Measurements from ENCODE around the gene TSPAN11. TPM values are rescaled to one million over a fixed set of nuclear protein-coding genes. Genes with fewer than 3 reads are reported as not detected.

Gene TSPAN11
- total RNA-seq, 1 donor from 2014 or later, result 17.5 TPM

DNA sequence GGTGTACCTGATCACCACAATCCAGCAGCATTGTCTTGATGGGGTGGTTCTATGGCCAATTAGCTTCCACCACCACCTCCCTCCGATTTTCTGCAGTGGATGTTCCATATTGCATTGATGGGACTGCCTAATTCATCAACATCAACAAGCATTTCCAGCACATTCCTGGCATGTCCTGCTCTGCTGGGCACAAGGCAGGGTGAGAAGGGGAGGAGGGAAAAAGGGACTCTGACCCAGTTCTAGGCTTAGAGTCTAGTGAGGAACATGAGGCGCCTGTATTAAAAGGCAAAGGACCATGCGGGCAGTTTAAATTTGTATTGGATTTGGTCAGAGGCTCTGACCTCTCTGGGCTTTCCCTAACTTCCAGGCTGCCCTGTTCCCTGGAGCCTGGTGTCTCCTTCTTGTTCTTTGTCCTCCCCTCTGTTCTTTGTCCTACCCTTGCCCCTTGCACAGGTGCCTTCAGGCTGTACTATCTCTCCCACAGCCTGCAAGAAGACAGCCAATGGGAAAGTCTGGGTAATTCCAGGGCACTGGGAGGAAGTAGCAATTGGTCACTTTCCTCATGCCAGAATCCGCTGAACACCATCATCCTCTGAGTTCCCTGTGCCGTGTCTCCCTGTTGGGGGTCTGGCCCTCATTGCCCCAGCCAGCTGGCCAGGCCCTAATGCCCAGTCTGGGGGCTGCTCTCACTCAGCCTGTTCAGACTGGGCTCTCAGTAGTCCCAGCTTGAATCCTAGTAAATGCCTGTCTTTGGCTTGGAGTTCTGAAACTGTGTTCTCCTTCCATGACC, 43.3 kb downstream of the TSPAN11 start:
- Mint-ChIP-seq H3K9me3 (ENCODE audit: low read depth) (no peaks in the 10 kb centered on the region), H3K27ac (peak overlapping the region; percentile 26)
- TF ChIP-seq CTCF (IDR thresholded peaks at IDR 0.05; ENCODE audit: unreplicated experiment), result no peak

GRCh38 chr12:30970559-30971197, 44.1 kb downstream of the TSPAN11 start:
- no peaks in the 10 kb centered on the region for H3K36me3 Mint-ChIP-seq (ENCODE audit: insufficient read depth)
- TF ChIP-seq CTCF (IDR thresholded peaks at IDR 0.05; ENCODE audit: unreplicated experiment), result no peak
- peaks cover 7% of the 10 kb centered on the region for H3K4me1 Mint-ChIP-seq (ENCODE audit: low read depth)
- H3K9me3 Mint-ChIP-seq (ENCODE audit: low read depth), result no peaks in the 10 kb centered on the region
- no peak overlapping the region for H3K4me3 Mint-ChIP-seq (ENCODE audit: low read depth)
- no peak for DNase-seq (ENCODE audit: low spot score, unreplicated experiment)
- peaks cover 14% of the 10 kb centered on the region for H3K27me3 Mint-ChIP-seq
- H3K27ac Mint-ChIP-seq, result peak overlapping the region; percentile 26

More for the DNA sequence above, 43.3 kb downstream of the TSPAN11 start:
- Mint-ChIP-seq H3K36me3 (ENCODE audit: insufficient read depth) (no peaks in the 10 kb centered on the region), H3K4me1 (ENCODE audit: low read depth) (peaks cover 7% of the 10 kb centered on the region), H3K27me3 (peaks cover 14% of the 10 kb centered on the region), H3K4me3 (ENCODE audit: low read depth) (no peak overlapping the region)
- no peak for DNase-seq (ENCODE audit: low spot score, unreplicated experiment)

DNA sequence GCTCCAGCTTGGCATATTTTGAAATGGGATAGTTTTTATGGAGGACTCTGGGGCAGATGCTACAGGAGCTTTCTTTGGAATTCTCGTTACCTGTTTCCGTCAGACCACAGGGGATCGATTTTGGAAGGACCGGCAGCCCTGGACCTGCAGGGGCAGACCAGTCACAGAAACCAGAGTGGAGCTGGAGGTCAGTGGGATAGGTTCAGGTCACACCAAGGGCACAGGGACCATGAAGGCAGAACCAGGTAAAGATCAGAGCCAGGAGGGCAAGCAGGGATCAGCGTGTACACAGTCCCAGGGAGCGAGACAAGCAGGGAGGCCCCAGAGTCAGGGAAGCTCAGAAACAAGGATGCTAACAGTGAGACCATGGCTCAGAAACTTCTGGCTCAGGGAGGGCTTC, 45.5 kb downstream of the TSPAN11 start:
- Mint-ChIP-seq H3K27ac (no peak overlapping the region), H3K27me3 (peaks cover 14% of the 10 kb centered on the region), H3K36me3 (ENCODE audit: insufficient read depth) (no peaks in the 10 kb centered on the region), H3K4me3 (ENCODE audit: low read depth) (no peak overlapping the region), H3K9me3 (ENCODE audit: low read depth) (no peaks in the 10 kb centered on the region), H3K4me1 (ENCODE audit: low read depth) (peaks cover 7% of the 10 kb centered on the region)
- TF ChIP-seq CTCF (IDR thresholded peaks at IDR 0.05; ENCODE audit: unreplicated experiment), result no peak
- no peak for DNase-seq (ENCODE audit: low spot score, unreplicated experiment)

- Mint-ChIP-seq H3K27me3 (peaks cover 16% of the 10 kb centered on the region), H3K27ac (no peak overlapping the region), H3K4me1 (ENCODE audit: low read depth) (peaks cover 7% of the 10 kb centered on the region), H3K36me3 (ENCODE audit: insufficient read depth) (no peaks in the 10 kb centered on the region), H3K4me3 (ENCODE audit: low read depth) (no peak overlapping the region), H3K9me3 (ENCODE audit: low read depth) (no peaks in the 10 kb centered on the region)
- DNase-seq (ENCODE audit: low spot score, unreplicated experiment), result no peak
- no peak for TF ChIP-seq CTCF (IDR thresholded peaks at IDR 0.05; ENCODE audit: unreplicated experiment)
Observed at GRCh38 chr12:30973175-30973574, 46.6 kb downstream of the TSPAN11 start.

DNA sequence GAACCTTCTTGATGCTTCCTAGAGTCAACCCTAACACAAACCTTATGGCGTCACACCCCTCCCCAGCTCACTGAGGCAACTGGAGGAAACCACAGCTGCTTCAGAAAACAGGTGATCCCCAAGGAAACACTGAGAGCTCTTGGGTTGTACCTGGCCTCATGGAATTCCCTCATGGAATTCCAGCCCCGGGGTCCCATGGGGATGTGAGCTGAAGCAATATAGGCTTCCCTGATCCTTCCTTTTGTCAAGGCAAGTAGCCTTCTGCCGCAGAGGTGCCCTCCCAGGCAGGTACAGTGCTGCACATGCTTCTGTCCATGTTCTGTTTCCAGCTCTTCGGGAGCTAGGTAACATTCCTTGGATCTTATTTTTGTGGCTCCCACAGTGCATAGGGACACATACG, 47.3 kb downstream of the TSPAN11 start:
- no peak for TF ChIP-seq CTCF (IDR thresholded peaks at IDR 0.05; ENCODE audit: unreplicated experiment)
- H3K4me1 Mint-ChIP-seq (ENCODE audit: low read depth), result peaks cover 7% of the 10 kb centered on the region
- H3K27me3 Mint-ChIP-seq, result peaks cover 16% of the 10 kb centered on the region
- H3K27ac Mint-ChIP-seq, result no peak overlapping the region
- no peak for DNase-seq (ENCODE audit: low spot score, unreplicated experiment)
- no peaks in the 10 kb centered on the region for H3K36me3 Mint-ChIP-seq (ENCODE audit: insufficient read depth)
- H3K4me3 Mint-ChIP-seq (ENCODE audit: low read depth), result no peak overlapping the region
- no peaks in the 10 kb centered on the region for H3K9me3 Mint-ChIP-seq (ENCODE audit: low read depth)

Data from progenitor cell of endocrine pancreas (in vitro differentiated cells).